Activated T-cell treated with anti-CD3 and anti-CD28 coated beads for 24 hours (primary cell): ENCODE data around the gene EDAR.

Experiments used
- DNase-seq: peaks from one replicate; pipeline ENCODE4 v3.0.0-alpha.2; 2020; ENCODE audit warnings: low read depth

Gene EDAR

GRCh38 chr2:108852375-108852774, 136.6 kb downstream of the EDAR start:
- DNase-seq, result no peak

GRCh38 chr2:108847000-108847399, 142.0 kb downstream of the EDAR start:
- no peak for DNase-seq

GRCh38 chr2:108845923-108846322, 143.1 kb downstream of the EDAR start:
- DNase-seq, result no peak
